ENCODE data around the gene DEPDC7.
"Not testable (repeated sequence)": the region's sequence is repeated elsewhere in the genome, so short reads cannot be mapped to it uniquely, and the experiment has no call there.

Gene DEPDC7

GRCh38 chr11:33015621-33016551, at the start of gene DEPDC7:
DEPDC7 (plus strand) TSS chr11:33015878; CDS start chr11:33015956, 78 bp downstream.
- peak; percentile 68 to 75 for DNase-seq (ENCODE audit: low read depth in 2 of 2)

DNA sequence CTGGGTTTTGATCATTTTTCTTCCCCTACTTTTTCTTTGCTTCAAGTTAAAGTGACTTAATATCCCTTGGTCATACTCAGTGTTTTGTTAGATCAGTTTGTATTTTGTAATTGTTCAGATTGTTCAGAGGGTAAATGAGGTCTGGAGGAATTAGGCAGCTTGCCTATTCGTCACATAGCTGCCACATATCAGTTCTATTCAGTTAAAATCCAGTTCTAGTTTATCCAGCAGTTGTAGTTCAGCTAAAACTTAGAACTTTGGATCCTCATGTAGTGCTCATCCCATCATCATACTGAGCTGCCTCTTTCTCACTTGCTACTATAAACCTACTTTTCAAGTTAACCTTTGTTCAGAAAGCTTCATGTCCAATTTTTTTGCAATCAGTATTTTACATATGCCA, 47.1 kb upstream of the DEPDC7 start:
- no peak for DNase-seq (ENCODE audit: low read depth in 2 of 2)

GRCh38 chr11:32972233-32972632, 43.4 kb upstream of the DEPDC7 start:
- DNase-seq (ENCODE audit: low read depth in 2 of 2): not testable (repeated sequence)

GRCh38 chr11:32972781-32973180, 42.9 kb upstream of the DEPDC7 start:
- no peak for DNase-seq (ENCODE audit: low read depth in 2 of 2)

DNA sequence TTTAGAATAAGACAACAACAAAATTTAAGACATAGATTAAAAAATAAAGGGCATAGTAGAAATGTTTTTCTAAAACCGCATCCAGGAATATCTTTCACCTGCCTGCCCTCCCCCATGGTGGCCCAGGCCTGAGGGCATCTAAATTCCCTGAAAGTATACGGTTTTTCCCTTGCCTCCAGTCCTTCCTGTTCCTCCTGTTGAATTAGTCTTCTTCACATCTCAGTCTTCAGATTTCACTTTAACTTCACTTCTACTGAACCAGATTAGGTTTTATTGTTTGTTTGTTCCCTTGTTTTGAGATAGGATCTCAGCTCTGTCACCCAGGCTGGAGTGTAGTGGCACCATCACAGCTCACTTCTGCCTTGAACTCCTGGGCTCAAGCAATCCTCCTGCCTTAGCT, 33.1 kb upstream of the DEPDC7 start:
- no peak for DNase-seq (ENCODE audit: low read depth in 2 of 2)

- DNase-seq (ENCODE audit: low read depth in 2 of 2): no peak
Measured at GRCh38 chr11:32983506-32983905, 32.2 kb upstream of the DEPDC7 start.

DNA sequence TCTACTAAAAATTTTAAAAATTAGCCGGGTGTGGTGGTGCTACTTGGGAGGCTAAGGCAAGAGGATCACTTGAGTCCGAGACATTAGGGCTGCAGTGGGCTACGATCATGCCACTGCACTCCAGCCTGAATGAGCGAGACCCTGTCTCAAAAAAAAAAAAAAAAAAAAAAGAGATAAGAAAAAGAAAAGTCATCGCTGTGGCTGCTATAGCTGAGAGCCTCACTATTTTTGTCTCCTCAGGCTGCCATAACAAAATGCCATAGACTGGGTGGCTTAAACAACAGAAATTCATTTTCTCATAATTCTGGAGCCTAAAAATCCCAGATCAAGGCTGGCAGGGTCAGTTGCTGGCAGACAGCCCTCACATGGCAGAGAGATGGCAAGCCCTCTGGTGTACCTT, 30.1 kb upstream of the DEPDC7 start:
- DNase-seq (ENCODE audit: low read depth in 2 of 2): no peak

DNA sequence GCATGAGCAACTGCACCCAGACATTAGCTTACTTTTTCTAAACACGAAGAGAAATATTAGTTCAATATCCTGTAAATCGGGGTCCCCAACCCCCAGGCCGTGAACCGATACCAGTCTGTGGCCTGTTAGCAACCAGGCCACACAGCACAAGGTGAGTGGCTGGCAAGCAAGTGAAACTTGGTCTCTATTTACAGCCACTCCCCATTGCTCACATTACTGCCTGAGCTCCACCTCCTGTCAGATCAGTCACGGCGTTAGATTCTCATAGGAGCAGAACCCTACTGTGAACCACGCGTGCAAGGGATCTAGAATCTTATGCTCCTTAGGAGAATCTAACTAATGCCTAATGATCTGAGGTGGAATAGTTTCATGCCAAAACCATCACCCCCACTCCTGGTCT, 27.8 kb upstream of the DEPDC7 start:
- DNase-seq (ENCODE audit: low read depth in 2 of 2): no peak

- DNase-seq (ENCODE audit: low read depth in 2 of 2): no peak
Measured at GRCh38 chr11:32990481-32990880, 25.2 kb upstream of the DEPDC7 start.

DNA sequence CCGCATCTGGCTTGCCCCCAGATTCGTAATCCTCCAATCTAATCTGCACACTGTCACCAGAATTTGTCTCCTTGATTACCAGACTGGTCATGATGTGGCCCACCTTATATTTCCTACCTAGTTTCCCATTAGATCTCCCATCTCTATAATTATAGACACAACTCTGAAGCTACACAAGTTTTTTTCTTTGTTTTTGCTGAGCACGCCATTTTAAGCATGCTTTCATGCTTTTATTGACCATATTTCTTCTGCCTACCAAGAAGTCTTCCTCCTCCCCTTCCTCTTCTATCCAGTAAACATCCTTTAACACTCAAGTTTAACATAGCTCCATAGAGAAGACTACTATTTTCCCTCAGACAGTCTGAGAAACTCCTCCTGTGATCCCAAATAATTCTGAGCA, 24.3 kb upstream of the DEPDC7 start:
- DNase-seq (ENCODE audit: low read depth in 2 of 2): no peak

GRCh38 chr11:32991898-32992297, 23.8 kb upstream of the DEPDC7 start:
- DNase-seq (ENCODE audit: low read depth in 2 of 2): no peak

GRCh38 chr11:33000181-33000580, 15.5 kb upstream of the DEPDC7 start:
- no peak for DNase-seq (ENCODE audit: low read depth in 2 of 2)

DNA sequence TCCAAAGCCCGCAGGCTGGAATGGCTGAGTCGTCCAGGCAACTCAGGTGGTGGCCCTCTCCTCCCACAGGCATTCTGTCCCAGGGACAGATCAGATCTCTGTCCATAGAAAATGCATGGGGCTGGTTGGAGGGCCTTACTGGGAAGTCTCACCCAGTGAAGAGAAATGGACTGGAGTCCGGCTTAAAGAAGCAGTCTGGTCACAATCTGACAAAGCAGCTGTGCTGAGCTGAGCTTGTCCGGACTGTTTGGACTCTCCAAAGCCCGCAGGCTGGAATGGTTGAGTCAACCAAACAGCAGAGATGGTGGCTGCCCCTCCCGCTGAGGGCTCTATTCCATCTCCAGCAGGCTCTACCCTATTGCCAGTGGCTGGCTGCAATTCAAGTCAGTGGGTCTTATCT, 14.4 kb upstream of the DEPDC7 start:
- no peak for DNase-seq (ENCODE audit: low read depth in 2 of 2)

DNA sequence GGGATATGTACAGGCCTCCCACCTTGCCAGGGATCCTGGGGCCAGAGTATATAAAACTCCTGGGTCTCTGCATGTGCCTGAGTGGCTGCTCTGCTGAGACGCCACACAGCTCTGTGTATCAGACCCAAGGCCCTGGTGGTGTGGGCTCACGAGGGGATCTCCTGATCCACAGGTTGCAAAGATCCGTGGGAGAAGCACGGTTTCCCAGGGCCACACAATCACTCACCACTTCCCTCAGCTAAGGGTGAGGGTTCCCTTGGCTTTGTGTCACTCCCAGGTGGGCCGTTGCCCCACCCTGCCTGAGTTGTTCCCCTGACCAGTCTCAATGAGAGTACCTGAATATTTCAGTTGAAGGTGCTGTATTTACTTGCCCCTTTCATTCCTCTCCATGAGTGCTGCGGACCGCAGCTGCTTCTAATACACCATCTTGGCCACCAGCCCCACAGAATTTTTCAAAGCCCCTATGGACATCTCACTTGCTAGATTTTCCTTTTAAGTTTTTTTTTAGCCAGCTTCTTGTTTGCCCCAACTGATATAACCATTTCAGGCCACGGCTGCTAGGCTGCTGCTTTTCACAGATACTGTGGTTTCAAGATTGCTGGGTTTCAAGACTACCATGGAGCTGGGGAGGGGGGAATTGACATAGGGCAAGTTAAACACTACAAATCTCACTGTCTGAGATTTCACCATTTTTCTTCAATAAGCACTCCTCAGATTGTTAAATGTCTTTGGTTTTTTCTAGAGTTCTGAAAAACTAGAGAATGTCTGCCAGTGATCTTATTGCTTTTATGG, 13.7 kb upstream of the DEPDC7 start:
- no peak for DNase-seq (ENCODE audit: low read depth in 2 of 2)

GRCh38 chr11:33005175-33005574, 10.5 kb upstream of the DEPDC7 start:
- no peak for DNase-seq (ENCODE audit: low read depth in 2 of 2)

GRCh38 chr11:33006010-33006409, 9.7 kb upstream of the DEPDC7 start:
- no peak for DNase-seq (ENCODE audit: low read depth in 2 of 2)

- no peak for DNase-seq (ENCODE audit: low read depth in 2 of 2)
Measured at GRCh38 chr11:33013755-33014154, 1.9 kb upstream of the DEPDC7 start.

- no peak for DNase-seq (ENCODE audit: low read depth in 2 of 2)
Measured at GRCh38 chr11:33016654-33017053, 976 bp downstream of the DEPDC7 start.

DNA sequence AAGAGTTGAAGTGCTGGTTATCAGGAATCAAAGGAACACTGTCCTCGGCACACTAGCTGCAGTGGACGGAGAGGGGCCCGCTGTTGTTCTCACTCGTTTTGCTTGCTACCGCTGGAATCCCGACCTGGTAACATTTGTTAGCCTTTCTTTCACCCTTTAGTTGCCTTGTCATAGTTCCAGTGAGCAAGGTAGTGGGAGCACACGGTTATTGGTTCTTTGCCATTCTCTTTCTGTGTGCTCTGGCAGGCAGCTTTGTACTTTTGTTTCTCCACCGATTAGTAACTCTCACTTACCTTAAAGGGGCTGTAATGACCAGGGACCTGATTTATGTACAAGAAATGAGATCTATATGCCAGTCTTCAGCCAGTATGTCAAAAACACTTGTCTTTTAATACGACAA, 1.8 kb downstream of the DEPDC7 start:
- DNase-seq (ENCODE audit: low read depth in 2 of 2): no peak

GRCh38 chr11:33017965-33018364, 2.3 kb downstream of the DEPDC7 start:
- DNase-seq (ENCODE audit: low read depth in 2 of 2): no peak

DNA sequence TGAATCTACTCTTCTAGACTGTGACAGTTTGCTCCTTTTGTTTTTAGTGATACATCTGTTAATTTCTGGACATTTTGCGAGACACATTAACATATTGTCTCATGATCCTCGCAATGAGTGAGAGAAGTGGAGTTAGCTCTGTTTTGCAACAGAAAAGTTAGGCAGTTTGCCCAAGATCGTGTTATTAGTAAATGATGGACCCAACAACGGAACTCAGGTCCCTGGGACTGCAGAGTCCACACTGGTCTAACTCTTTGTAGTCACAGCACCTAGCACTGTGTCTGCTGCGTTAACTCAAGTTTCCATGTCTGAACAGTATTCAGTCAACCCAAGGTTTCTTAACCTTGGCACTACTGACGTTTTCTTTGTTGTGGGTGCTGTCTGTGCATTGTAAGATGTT, 3.2 kb downstream of the DEPDC7 start:
- no peak for DNase-seq (ENCODE audit: low read depth in 2 of 2)

- DNase-seq (ENCODE audit: low read depth in 2 of 2): no peak
Measured at GRCh38 chr11:33021501-33021900, 5.8 kb downstream of the DEPDC7 start.

GRCh38 chr11:33021937-33022336, 6.3 kb downstream of the DEPDC7 start:
- no peak for DNase-seq (ENCODE audit: low read depth in 2 of 2)
